HepG2 (cell line): ENCODE data around the gene PCBD2. TPM values are rescaled to one million over a fixed set of nuclear protein-coding genes. Genes with fewer than 3 reads are reported as not detected.

ENCODE experiments used
- ARNTL ChIP-seq: sonication (generic); formaldehyde crosslinking; IDR thresholded peaks from 2 replicates; pipeline ENCODE4 v1.4.0; 2020; ENCODE audit warnings: mild to moderate bottlenecking, missing genetic modification reagents
- ATM ChIP-seq: fragments of 450-650 bp; IDR thresholded peaks from 2 replicates; pipeline ENCODE4 v1.7.1; 2017; ENCODE audit warnings: mild to moderate bottlenecking, borderline replicate concordance
- CREB1 ChIP-seq, 2 experiments: fragments of 450-650 bp in 1 of 2; IDR thresholded peaks; 2 replicates each; pipeline ENCODE4 v1.6.1; 2016 to 2017; ENCODE audit warnings: control low read depth in 1 of 2, mild to moderate bottlenecking in 1 of 2, missing compliant biosample characterization in 1 of 2, missing genetic modification characterization in 1 of 2
- CTCF ChIP-seq: sonication (generic); formaldehyde crosslinking; IDR thresholded peaks from 2 replicates; pipeline ENCODE4 v1.5.0; 2020; ENCODE audit warnings: mild to moderate bottlenecking, missing genetic modification reagents, moderate library complexity
- ERF ChIP-seq: IDR thresholded peaks from 2 replicates; pipeline ENCODE4 v1.6.1; 2018; ENCODE audit warnings: missing biosample characterization, missing genetic modification reagents
- GABPB1 ChIP-seq: IDR thresholded peaks from 2 replicates; pipeline ENCODE4 v1.6.1; 2016; ENCODE audit warnings: mild to moderate bottlenecking, missing genetic modification reagents, moderate library complexity, missing compliant biosample characterization
- KLF11 ChIP-seq: IDR thresholded peaks from 2 replicates; pipeline ENCODE4 v1.6.1; 2016; ENCODE audit warnings: missing compliant biosample characterization
- NAIF1 ChIP-seq: sonication (generic); formaldehyde crosslinking; IDR thresholded peaks from 2 replicates; pipeline ENCODE4 v1.5.0; 2020; ENCODE audit warnings: mild to moderate bottlenecking, missing genetic modification reagents, borderline replicate concordance
- PHF5A ChIP-seq: IDR thresholded peaks from one replicate; pipeline ENCODE4 v1.6.1; 2018; ENCODE audit warnings: low read depth, missing genetic modification reagents; ENCODE audit not compliant: unreplicated experiment
- ZBTB33 ChIP-seq: sonication (generic); formaldehyde crosslinking; IDR thresholded peaks from 2 replicates; pipeline ENCODE4 v1.4.0; 2020; ENCODE audit warnings: missing genetic modification reagents
- ZBTB42 ChIP-seq: sonication (generic); formaldehyde crosslinking; IDR thresholded peaks from 2 replicates; pipeline ENCODE4 v1.5.0; 2020; ENCODE audit warnings: mild to moderate bottlenecking, missing genetic modification reagents
- ZNF280D ChIP-seq: sonication (generic); formaldehyde crosslinking; IDR thresholded peaks from 2 replicates; pipeline ENCODE4 v1.5.1; 2020; ENCODE audit warnings: mild to moderate bottlenecking, missing genetic modification reagents
- ZNF337 ChIP-seq: sonication (generic); formaldehyde crosslinking; IDR thresholded peaks from 2 replicates; pipeline ENCODE4 v1.5.1; 2020; ENCODE audit warnings: missing genetic modification reagents, low read depth, mild to moderate bottlenecking, borderline replicate concordance
- ZNF687 ChIP-seq: sonication (generic); formaldehyde crosslinking; IDR thresholded peaks from 2 replicates; pipeline ENCODE4 v1.5.1; 2020; ENCODE audit warnings: mild to moderate bottlenecking, missing genetic modification reagents, moderate library complexity
- ZNF746 ChIP-seq: sonication (generic); formaldehyde crosslinking; IDR thresholded peaks from 2 replicates; pipeline ENCODE4 v1.8.0; 2022; ENCODE audit warnings: mild to moderate bottlenecking, missing genetic modification reagents
- ZNF749 ChIP-seq: sonication (generic); formaldehyde crosslinking; IDR thresholded peaks from 2 replicates; pipeline ENCODE4 v1.8.0; 2022; ENCODE audit warnings: mild to moderate bottlenecking, missing genetic modification reagents, moderate library complexity, borderline replicate concordance
- ZNF75D ChIP-seq: sonication (generic); formaldehyde crosslinking; IDR thresholded peaks from 2 replicates; pipeline ENCODE4 v1.8.1; 2023; ENCODE audit warnings: missing genetic modification reagents, mild to moderate bottlenecking, borderline replicate concordance
- ZNF83 ChIP-seq: sonication (generic); formaldehyde crosslinking; IDR thresholded peaks from 2 replicates; pipeline ENCODE4 v1.4.0; 2020; ENCODE audit warnings: missing genetic modification reagents, mild to moderate bottlenecking, borderline replicate concordance
- polyA plus RNA-seq, 8 experiments: library from polyadenylated mRNA; depleted of rRNA in 3 of 8; stranded (reverse) in 7 of 8; unstranded in 1 of 8; fragments of >200 nt; fragmentation: Illumina TruSeq in 4 of 8; extraction: Trizol in 4 of 8; gene quantifications; 2 replicates each; pipeline versions ENCODE4 v1.2.1 to v1.2.3, GENCODE V29; 2011 to 2016; ENCODE audit warnings: low read depth in 4 of 8, missing spikeins in 1 of 8, mixed read lengths in 1 of 8; ENCODE audit not compliant: insufficient read depth in 1 of 8
- total RNA-seq, 5 experiments: library from RNA; depleted of rRNA; stranded (reverse); fragments of >200 nt; fragmentation: Illumina TruSeq; extraction: Trizol; gene quantifications; 2 replicates each; pipeline ENCODE4 v1.2.3, GENCODE V29; 2016; ENCODE audit warnings: low read depth in 1 of 5

Gene PCBD2
- total and polyA plus RNA-seq, 2 of the 13 experiments (the other 11 are each of a cell fraction or from before 2014, with no cell fraction given) = 5.5 to 12.0 TPM

- TF ChIP-seq ZNF280D (CRISPR knock-in tag) (no peak), NAIF1 (CRISPR knock-in tag) (no peak; the same call in 1 of the 2 replicates), ARNTL (CRISPR knock-in tag) (0 out of 2 replicates have a peak, but pooled peaks have one; percentile 8), ZNF337 (peak; percentile 40; the same call in 1 of the 2 replicates), GABPB1 (CRISPR knock-in tag) (peak; percentile 75), ZNF749 (peak; percentile 66), ZNF687 (peak; percentile 79), ZBTB33 (CRISPR knock-in tag) (no peak), ZBTB42 (CRISPR knock-in tag) (0 out of 2 replicates have a peak, but pooled peaks have one; percentile 34), KLF11 (CRISPR knock-in tag) (no peak), ERF (CRISPR knock-in tag) (peak; percentile 74), CREB1 (IDR thresholded peaks at IDR 0.05) (no peak), CREB1 (CRISPR knock-in tag; IDR thresholded peaks at IDR 0.05) (no peak), ATM (no peak), ZNF83 (CRISPR knock-in tag) (no peak), CTCF (CRISPR knock-in tag) (peak; percentile 94), ZNF75D (CRISPR knock-in tag) (no peak), PHF5A (CRISPR knock-in tag) (peak; percentile 89), ZNF746 (CRISPR knock-in tag) (peak; percentile 28; the same call in 1 of the 2 replicates)
Observed at GRCh38 chr5:134904610-134905245, at the start of gene PCBD2 (continued).
